Natural killer cell (primary cell): ENCODE measurements around the gene DPYSL5. TPM values are rescaled to one million over a fixed set of nuclear protein-coding genes. Genes with fewer than 3 reads are reported as not detected.

Experiments
- ATAC-seq, 3 donors: fragments of 150-1000 bp in 2 of 3; fragments of 200-7000 bp in 1 of 3; cut with Tn5 transposase; 1 replicate in 1 of 3; 2 replicates in 2 of 3; pipeline ENCODE4 v1.10.0; 2021; ENCODE audit warnings: mild to moderate bottlenecking in 2 of 3, moderate library complexity in 2 of 3
- DNase-seq, 2 donors: peaks; one replicate each; pipeline versions ENCODE4 v3.0.0 to v3.0.0-alpha.2; 2013 to 2021; ENCODE audit warnings: mixed read lengths in 1 of 2
- H3K27ac ChIP-seq: one replicate; pipeline ENCODE4 v1.5.1; 2013; ENCODE audit warnings: mild to moderate bottlenecking, low read length
- H3K27me3 ChIP-seq: one replicate; pipeline ENCODE4 v1.6.1; 2013; ENCODE audit warnings: low read length; ENCODE audit not compliant: control insufficient read depth, insufficient read depth
- H3K36me3 ChIP-seq: one replicate; pipeline ENCODE4 v1.6.1; 2013; ENCODE audit warnings: low read length; ENCODE audit not compliant: control insufficient read depth, insufficient read depth
- H3K4me1 ChIP-seq: one replicate; pipeline ENCODE4 v1.6.1; 2013; ENCODE audit warnings: low read length; ENCODE audit not compliant: control insufficient read depth, insufficient read depth
- H3K4me3 ChIP-seq: one replicate; pipeline ENCODE4 v1.5.1; 2013; ENCODE audit warnings: low read length
- H3K9me3 ChIP-seq: one replicate; pipeline ENCODE4 v1.6.1; 2013; ENCODE audit warnings: low read length; ENCODE audit not compliant: control insufficient read depth, insufficient read depth
- H3K27ac Mint-ChIP-seq, 2 donors: one replicate each; pipeline ENCODE4 v1.8.0; 2022; ENCODE audit warnings: mild to moderate bottlenecking in 2 of 2, mixed read lengths in 2 of 2, moderate library complexity in 1 of 2
- H3K27me3 Mint-ChIP-seq, 2 donors: one replicate each; pipeline ENCODE4 v1.8.0; 2022; ENCODE audit warnings: low read depth in 2 of 2, mixed read lengths in 2 of 2
- H3K36me3 Mint-ChIP-seq: one replicate; pipeline ENCODE4 v1.8.0; 2022; ENCODE audit warnings: mixed read lengths
- H3K4me1 Mint-ChIP-seq, 2 donors: one replicate each; pipeline ENCODE4 v1.8.0; 2022; ENCODE audit warnings: mixed read lengths in 2 of 2
- H3K4me3 Mint-ChIP-seq: one replicate; pipeline ENCODE4 v1.8.0; 2022; ENCODE audit warnings: mild to moderate bottlenecking, moderate library complexity, mixed read lengths
- H3K9me3 Mint-ChIP-seq, 2 donors: one replicate each; pipeline ENCODE4 v1.8.0; 2022; ENCODE audit warnings: mixed read lengths in 2 of 2
- CTCF ChIP-seq: fragments of 200-600 bp; IDR thresholded peaks from one replicate; pipeline ENCODE4 v1.8.0; 2022; ENCODE audit warnings: antibody characterized with exemption
- WGBS: methylation state at CpG from one replicate; pipeline ENCODE4 v1.1.7; 2013; ENCODE audit warnings: missing lambda C conversion rate; ENCODE audit not compliant: insufficient coverage; 5-methylcytosine and 5-hydroxymethylcytosine counted together
- intact Hi-C: fragments of 100-400 bp; cut with micrococcal nuclease; formaldehyde crosslinking; loops from one replicate; pipeline ENCODE4 v1.14.2; 2022
- total RNA-seq, 4 donors: library from RNA; stranded (reverse); fragments of 120-200 nt in 1 of 4; gene quantifications; one replicate each; pipeline versions ENCODE4 v1.2.3 to v1.2.4, GENCODE V29; 2013 to 2022

Gene DPYSL5
- total RNA-seq, 3 donors from 2014 or later (not counting 1 experiment from before 2014, with no cell fraction given) = not detected

GRCh38 chr2:26946841-26947784 is 99.2 kb downstream of the DPYSL5 start:
- TF ChIP-seq CTCF = no peak
- WGBS = 83% methylated on average over 32 of the region's 34 CpGs
- Histone ChIP-seq H3K27ac (no peak overlapping the region), H3K4me1 (no peaks in the 10 kb centered on the region), H3K9me3 (no peaks in the 10 kb centered on the region), H3K36me3 (no peaks in the 10 kb centered on the region), H3K4me3 (no peak overlapping the region), H3K27me3 (no peaks in the 10 kb centered on the region)
- Mint-ChIP-seq H3K27ac (no peak overlapping the region), H3K9me3 (no peaks in the 10 kb centered on the region), H3K27me3 (peaks cover 10 to 14% of the 10 kb centered on the region in 2 donors), H3K36me3 (no peaks in the 10 kb centered on the region), H3K4me1 (peaks cover 0 to 7% of the 10 kb centered on the region in 2 donors), H3K4me3 (no peak overlapping the region)
- DNase-seq = no peak
- ATAC-seq = no peak
- intact Hi-C loops = no loop called here

DNA sequence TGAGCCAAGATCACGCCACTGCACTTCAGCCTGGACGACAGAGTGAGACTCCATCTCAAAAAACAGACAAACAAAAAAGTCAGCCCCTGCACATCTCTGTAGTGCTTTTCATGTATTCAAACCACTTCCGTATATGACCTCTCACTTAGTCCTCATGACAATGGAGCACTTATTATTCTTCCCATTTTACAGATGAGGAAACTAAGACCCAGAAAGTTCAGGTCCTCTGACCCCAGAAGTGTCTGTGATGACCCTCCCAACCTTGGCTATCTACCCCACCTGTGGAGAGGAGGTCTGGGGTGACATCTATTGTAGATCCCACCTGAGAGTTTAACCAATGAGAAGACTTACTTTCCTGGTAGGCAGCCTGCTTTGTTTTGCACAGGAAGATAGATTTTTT is 100.9 kb downstream of the DPYSL5 start:
- no peak for TF ChIP-seq CTCF
- Histone ChIP-seq H3K36me3 (no peaks in the 10 kb centered on the region), H3K27ac (no peak overlapping the region), H3K27me3 (no peaks in the 10 kb centered on the region), H3K4me1 (no peaks in the 10 kb centered on the region), H3K4me3 (no peak overlapping the region), H3K9me3 (no peaks in the 10 kb centered on the region)
- Mint-ChIP-seq H3K36me3 (no peaks in the 10 kb centered on the region), H3K9me3 (no peaks in the 10 kb centered on the region), H3K27ac (no peak overlapping the region), H3K27me3 (peaks cover 5 to 7% of the 10 kb centered on the region in 2 donors), H3K4me1 (no peaks in the 10 kb centered on the region), H3K4me3 (no peak overlapping the region)
- no peak for DNase-seq
- ATAC-seq = no peak
- WGBS = 87% methylated on average over 3 of the region's 3 CpGs
- intact Hi-C loops = no loop called here

DNA sequence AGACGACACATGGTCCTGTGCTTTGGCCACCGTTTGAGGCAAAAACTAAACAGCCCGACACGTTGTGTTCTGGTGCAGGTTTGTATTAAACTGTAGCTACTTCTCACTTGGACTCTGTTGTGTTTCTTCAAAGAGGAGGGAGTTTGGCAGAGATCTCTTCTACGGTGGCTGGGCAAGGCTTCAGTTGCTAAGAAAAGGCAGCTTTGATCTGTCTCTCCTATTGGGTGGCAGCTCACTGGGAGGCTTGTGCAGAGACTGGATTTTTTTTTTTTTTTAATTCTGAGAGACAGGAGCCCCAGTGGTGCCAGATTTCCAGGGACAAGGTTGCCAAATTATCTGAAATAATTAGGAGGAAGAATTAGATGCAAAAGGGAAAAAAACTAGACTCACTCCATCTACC is 102.3 kb downstream of the DPYSL5 start:
- H3K4me3 ChIP-seq = no peak overlapping the region
- H3K9me3 Mint-ChIP-seq = no peaks in the 10 kb centered on the region
- TF ChIP-seq CTCF = no peak
- DNase-seq (no peak), ATAC-seq (no peak)
- no peaks in the 10 kb centered on the region for H3K4me1 ChIP-seq
- no peak overlapping the region for H3K27ac ChIP-seq
- H3K27me3 Mint-ChIP-seq = peaks cover 7 to 8% of the 10 kb centered on the region in 2 donors
- intact Hi-C loops = no loop called here
- WGBS = 84% methylated on average over 5 of the region's 5 CpGs
- no peaks in the 10 kb centered on the region for H3K36me3 Mint-ChIP-seq
- H3K9me3 ChIP-seq = no peaks in the 10 kb centered on the region
- H3K27ac Mint-ChIP-seq = no peak overlapping the region
- peaks cover 2% of the 10 kb centered on the region for H3K27me3 ChIP-seq
- no peak overlapping the region for H3K4me3 Mint-ChIP-seq
- no peaks in the 10 kb centered on the region for H3K36me3 ChIP-seq
- H3K4me1 Mint-ChIP-seq = no peaks in the 10 kb centered on the region
